Measurements from ENCODE around the gene SPDEF.

SPDEF gene

GRCh38 chr6:34583461-34583860 is 27.3 kb upstream of the SPDEF start:
- Histone ChIP-seq H3K9me2 (ENCODE audit: low read depth, low read length) (no peaks in the 10 kb centered on the region), H2AFZ (ENCODE audit: low read length) (no peak overlapping the region), H3K4me2 (ENCODE audit: low read length) (no peak overlapping the region), H3K27ac (ENCODE audit: low read depth, low read length, poor library complexity, severe bottlenecking) (no peak overlapping the region), H3K27me3 (ENCODE audit: insufficient read depth, low read length) (no peaks in the 10 kb centered on the region), H3F3A (ENCODE audit: insufficient read depth, low read length) (no peaks in the 10 kb centered on the region), H3K79me2 (ENCODE audit: insufficient read depth, low read length) (no peaks in the 10 kb centered on the region), H3K9ac (ENCODE audit: low read length) (no peak overlapping the region), H3K4me3 (ENCODE audit: low read depth, low read length, poor library complexity, severe bottlenecking) (no peak overlapping the region), H4K20me1 (ENCODE audit: insufficient read depth, low read length) (no peaks in the 10 kb centered on the region), H3K4me1 (ENCODE audit: insufficient read depth, low read length, severe bottlenecking) (no peaks in the 10 kb centered on the region), H3K36me3 (ENCODE audit: insufficient read depth, low read length) (peaks cover 20% of the 10 kb centered on the region; the same call in 1 of the 2 replicates), H3K9me3 (ENCODE audit: low read length) (no peaks in the 10 kb centered on the region)
- no peak for TF ChIP-seq EZH2 (IDR thresholded peaks at IDR 0.05; ENCODE audit: borderline replicate concordance, low read length)
- TF ChIP-seq, protein P1, sequence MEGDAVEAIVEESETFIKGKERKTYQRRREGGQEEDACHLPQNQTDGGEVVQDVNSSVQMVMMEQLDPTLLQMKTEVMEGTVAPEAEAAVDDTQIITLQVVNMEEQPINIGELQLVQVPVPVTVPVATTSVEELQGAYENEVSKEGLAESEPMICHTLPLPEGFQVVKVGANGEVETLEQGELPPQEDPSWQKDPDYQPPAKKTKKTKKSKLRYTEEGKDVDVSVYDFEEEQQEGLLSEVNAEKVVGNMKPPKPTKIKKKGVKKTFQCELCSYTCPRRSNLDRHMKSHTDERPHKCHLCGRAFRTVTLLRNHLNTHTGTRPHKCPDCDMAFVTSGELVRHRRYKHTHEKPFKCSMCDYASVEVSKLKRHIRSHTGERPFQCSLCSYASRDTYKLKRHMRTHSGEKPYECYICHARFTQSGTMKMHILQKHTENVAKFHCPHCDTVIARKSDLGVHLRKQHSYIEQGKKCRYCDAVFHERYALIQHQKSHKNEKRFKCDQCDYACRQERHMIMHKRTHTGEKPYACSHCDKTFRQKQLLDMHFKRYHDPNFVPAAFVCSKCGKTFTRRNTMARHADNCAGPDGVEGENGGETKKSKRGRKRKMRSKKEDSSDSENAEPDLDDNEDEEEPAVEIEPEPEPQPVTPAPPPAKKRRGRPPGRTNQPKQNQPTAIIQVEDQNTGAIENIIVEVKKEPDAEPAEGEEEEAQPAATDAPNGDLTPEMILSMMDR (IDR thresholded peaks at IDR 0.05; ENCODE audit: low read length): peak; percentile 51

GRCh38 chr6:34581561-34581920 is 25.4 kb upstream of the SPDEF start:
- H3K9me2 ChIP-seq (ENCODE audit: low read depth, low read length): no peaks in the 10 kb centered on the region
- peaks cover 4% of the 10 kb centered on the region; the same call in 1 of the 2 replicates for H3K36me3 ChIP-seq (ENCODE audit: insufficient read depth, low read length)
- no peaks in the 10 kb centered on the region for H3K27me3 ChIP-seq (ENCODE audit: insufficient read depth, low read length)
- no peak overlapping the region for H3K4me3 ChIP-seq (ENCODE audit: low read depth, low read length, poor library complexity, severe bottlenecking)
- TF ChIP-seq EZH2 (IDR thresholded peaks at IDR 0.05; ENCODE audit: borderline replicate concordance, low read length): no peak
- TF ChIP-seq, protein P1 (IDR thresholded peaks at IDR 0.05; ENCODE audit: low read length): no peak
- H3K79me2 ChIP-seq (ENCODE audit: insufficient read depth, low read length): no peaks in the 10 kb centered on the region
- no peak overlapping the region for H2AFZ ChIP-seq (ENCODE audit: low read length)
- no peak overlapping the region for H3K27ac ChIP-seq (ENCODE audit: low read depth, low read length, poor library complexity, severe bottlenecking)
- H4K20me1 ChIP-seq (ENCODE audit: insufficient read depth, low read length): no peaks in the 10 kb centered on the region
- no peak overlapping the region for H3K4me2 ChIP-seq (ENCODE audit: low read length)
- H3K9me3 ChIP-seq (ENCODE audit: low read length): no peaks in the 10 kb centered on the region
- H3K4me1 ChIP-seq (ENCODE audit: insufficient read depth, low read length, severe bottlenecking): no peaks in the 10 kb centered on the region
- H3K9ac ChIP-seq (ENCODE audit: low read length): no peak overlapping the region
- H3F3A ChIP-seq (ENCODE audit: insufficient read depth, low read length): no peaks in the 10 kb centered on the region

DNA sequence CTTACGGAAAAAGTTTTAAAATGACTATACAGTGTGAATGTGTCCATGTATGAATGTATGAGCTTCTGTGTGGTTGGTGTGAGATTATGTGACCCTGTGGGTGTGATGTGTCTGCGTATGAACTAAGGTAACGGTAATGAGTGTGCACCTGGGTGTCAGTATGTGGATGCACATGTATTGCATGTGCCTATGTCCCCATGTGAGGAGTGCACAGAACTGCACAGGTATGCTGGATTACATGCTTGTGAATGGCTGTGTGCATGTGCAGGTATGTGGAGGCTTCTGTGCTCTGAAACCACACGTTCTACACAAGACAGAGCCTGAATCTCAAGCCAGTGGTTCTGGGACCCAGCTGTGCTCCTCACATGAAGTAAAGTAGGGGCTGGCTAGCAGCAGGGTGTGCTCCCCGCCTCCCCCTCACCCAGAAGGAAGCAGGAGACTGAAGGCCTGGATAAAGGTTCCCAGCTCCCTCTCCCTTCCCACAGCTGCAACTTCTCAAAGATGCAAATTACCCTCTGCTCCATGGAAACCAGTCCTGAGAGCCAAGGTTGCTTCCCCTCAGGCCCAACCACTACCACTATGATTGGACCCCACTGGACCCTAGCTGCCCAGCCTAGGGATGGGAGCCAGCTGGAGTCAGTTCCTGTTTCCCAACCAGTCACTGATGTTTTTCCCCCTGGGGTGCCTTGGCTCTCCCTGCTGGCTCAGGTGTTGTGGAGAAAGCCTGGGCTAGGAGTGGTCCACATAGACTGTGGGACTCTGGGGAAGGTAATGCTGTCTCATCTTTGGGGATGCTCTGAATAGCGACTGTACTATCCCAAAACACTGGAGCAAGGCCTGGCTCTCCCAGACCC is 24.8 kb upstream of the SPDEF start:
- Histone ChIP-seq H3K4me3 (ENCODE audit: low read depth, low read length, poor library complexity, severe bottlenecking) (no peak overlapping the region), H3K9ac (ENCODE audit: low read length) (no peak overlapping the region), H3K27me3 (ENCODE audit: insufficient read depth, low read length) (no peaks in the 10 kb centered on the region), H3K79me2 (ENCODE audit: insufficient read depth, low read length) (no peaks in the 10 kb centered on the region), H3F3A (ENCODE audit: insufficient read depth, low read length) (no peaks in the 10 kb centered on the region), H2AFZ (ENCODE audit: low read length) (no peak overlapping the region), H3K27ac (ENCODE audit: low read depth, low read length, poor library complexity, severe bottlenecking) (no peak overlapping the region), H3K9me3 (ENCODE audit: low read length) (no peaks in the 10 kb centered on the region), H4K20me1 (ENCODE audit: insufficient read depth, low read length) (no peaks in the 10 kb centered on the region), H3K9me2 (ENCODE audit: low read depth, low read length) (no peaks in the 10 kb centered on the region), H3K4me1 (ENCODE audit: insufficient read depth, low read length, severe bottlenecking) (no peaks in the 10 kb centered on the region), H3K4me2 (ENCODE audit: low read length) (no peak overlapping the region), H3K36me3 (ENCODE audit: insufficient read depth, low read length) (peaks cover 3% of the 10 kb centered on the region; the same call in 1 of the 2 replicates)
- TF ChIP-seq, protein P1 (IDR thresholded peaks at IDR 0.05; ENCODE audit: low read length): no peak
- TF ChIP-seq EZH2 (IDR thresholded peaks at IDR 0.05; ENCODE audit: borderline replicate concordance, low read length): no peak
